Measurements from ENCODE around the gene CTXND1.

CTXND1 gene

GRCh38 chr15:80155001-80155377 is 97.0 kb downstream of the CTXND1 start:
- Histone ChIP-seq H3K9me3 (ENCODE audit: control insufficient read depth, low read length) (no peaks in the 10 kb centered on the region), H3K79me2 (no peaks in the 10 kb centered on the region), H3K27ac (no peak overlapping the region), H3K27me3 (ENCODE audit: control insufficient read depth, insufficient read depth, low read length) (no peaks in the 10 kb centered on the region), H3K4me3 (ENCODE audit: low read depth, low read length) (no peak overlapping the region), H3K4me1 (no peaks in the 10 kb centered on the region), H3K4me2 (ENCODE audit: low read length) (no peak overlapping the region), H2AFZ (no peak overlapping the region), H3K9ac (no peak overlapping the region), H3K36me3 (ENCODE audit: control insufficient read depth, insufficient read depth, low read length) (no peaks in the 10 kb centered on the region)
- no peak for TF ChIP-seq CTCF (IDR thresholded peaks at IDR 0.05)

GRCh38 chr15:80154336-80154735 is 97.7 kb downstream of the CTXND1 start:
- Histone ChIP-seq H3K4me3 (ENCODE audit: low read depth, low read length) (no peak overlapping the region), H3K4me2 (ENCODE audit: low read length) (no peak overlapping the region), H2AFZ (no peak overlapping the region), H3K9me3 (ENCODE audit: control insufficient read depth, low read length) (no peaks in the 10 kb centered on the region), H3K9ac (no peak overlapping the region), H3K36me3 (ENCODE audit: control insufficient read depth, insufficient read depth, low read length) (no peaks in the 10 kb centered on the region), H3K27ac (no peak overlapping the region), H3K4me1 (no peaks in the 10 kb centered on the region), H3K79me2 (no peaks in the 10 kb centered on the region), H3K27me3 (ENCODE audit: control insufficient read depth, insufficient read depth, low read length) (no peaks in the 10 kb centered on the region)
- no peak for TF ChIP-seq CTCF (IDR thresholded peaks at IDR 0.05)

- TF ChIP-seq CTCF (IDR thresholded peaks at IDR 0.05), result no peak
- H2AFZ ChIP-seq, result no peak overlapping the region
- H3K27me3 ChIP-seq (ENCODE audit: control insufficient read depth, insufficient read depth, low read length), result no peaks in the 10 kb centered on the region
- no peaks in the 10 kb centered on the region for H3K4me1 ChIP-seq
- no peak overlapping the region for H3K4me2 ChIP-seq (ENCODE audit: low read length)
- H3K9me3 ChIP-seq (ENCODE audit: control insufficient read depth, low read length), result no peaks in the 10 kb centered on the region
- H3K79me2 ChIP-seq, result no peaks in the 10 kb centered on the region
- no peak overlapping the region for H3K9ac ChIP-seq
- no peak overlapping the region for H3K4me3 ChIP-seq (ENCODE audit: low read depth, low read length)
- no peak overlapping the region for H3K27ac ChIP-seq
- H3K36me3 ChIP-seq (ENCODE audit: control insufficient read depth, insufficient read depth, low read length), result no peaks in the 10 kb centered on the region
Measured at GRCh38 chr15:80153900-80154299, 98.1 kb downstream of the CTXND1 start.

GRCh38 chr15:80152896-80153876 is 98.8 kb downstream of the CTXND1 start, which contains the start of gene FAH:
FAH (plus strand) TSS chr15:80152999; CDS start chr15:80153055, 56 bp downstream.
- no peak for TF ChIP-seq CTCF (IDR thresholded peaks at IDR 0.05)
- no peaks in the 10 kb centered on the region for H3K36me3 ChIP-seq (ENCODE audit: control insufficient read depth, insufficient read depth, low read length)
- peak within 1 kb of the TSS; percentile 79 for H2AFZ ChIP-seq
- no peak within 1 kb of the TSS for H3K9ac ChIP-seq
- no peaks in the 10 kb centered on the region for H3K79me2 ChIP-seq
- H3K27ac ChIP-seq, result peak within 1 kb of the TSS; percentile 58
- peak within 1 kb of the TSS; percentile 71 for H3K4me3 ChIP-seq (ENCODE audit: low read depth, low read length)
- no peaks in the 10 kb centered on the region for H3K27me3 ChIP-seq (ENCODE audit: control insufficient read depth, insufficient read depth, low read length)
- peak within 1 kb of the TSS; percentile 80 for H3K4me2 ChIP-seq (ENCODE audit: low read length)
- no peaks in the 10 kb centered on the region for H3K4me1 ChIP-seq
- no peaks in the 10 kb centered on the region for H3K9me3 ChIP-seq (ENCODE audit: control insufficient read depth, low read length)
